ENCODE data around the gene PAK1IP1. TPM values are rescaled to one million over a fixed set of nuclear protein-coding genes. Genes with fewer than 3 reads are reported as not detected.
"Not testable (repeated sequence)": the region's sequence is repeated elsewhere in the genome, so short reads cannot be mapped to it uniquely, and the experiment has no call there.

PAK1IP1 gene
- polyA plus RNA-seq, 2 donors, result 9.2 to 20.9 TPM

DNA sequence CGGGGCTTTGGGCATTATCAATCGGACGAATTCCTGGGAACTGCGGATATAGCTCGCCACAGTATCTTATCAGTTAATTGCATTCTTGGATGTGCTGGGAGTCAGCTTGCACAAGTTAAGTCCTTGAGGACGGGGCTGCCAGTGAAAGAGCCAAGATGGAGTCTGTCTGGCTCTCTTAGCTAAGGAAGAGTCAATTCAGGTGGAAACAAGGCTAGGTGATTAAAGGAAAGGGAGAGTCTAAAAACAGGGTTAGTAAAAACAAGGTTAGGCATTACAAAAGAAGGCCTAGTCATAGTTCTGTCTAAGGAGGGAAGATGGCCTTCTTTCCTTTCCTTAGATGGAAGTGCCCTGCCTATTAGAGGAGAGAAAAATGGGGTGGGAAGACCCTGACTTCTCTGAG, 55.8 kb downstream of the PAK1IP1 start:
- not testable (repeated sequence) for H3K27ac ChIP-seq (ENCODE audit: low read depth in 2 of 2, low read length in 1 of 2); H3K27me3 ChIP-seq (ENCODE audit: control insufficient read depth in 1 of 2, insufficient read depth in 2 of 2, low read length in 2 of 2); H3K4me1 ChIP-seq (ENCODE audit: control insufficient read depth in 2 of 2, insufficient read depth in 2 of 2, low read length in 1 of 2); H3K4me3 ChIP-seq (ENCODE audit: low read depth in 1 of 2, low read length in 2 of 2); H3K9me3 ChIP-seq (ENCODE audit: control insufficient read depth in 2 of 2, insufficient read depth in 1 of 2, low read depth in 1 of 2, low read length in 1 of 2)
- 79 to 88% methylated on average over 6 of the region's 6 CpGs for WGBS, 2 donors
- peaks cover 0 to 28% of the 10 kb centered on the region in 2 donors for H3K36me3 ChIP-seq (ENCODE audit: control insufficient read depth in 2 of 2, insufficient read depth in 2 of 2, low read length in 1 of 2)

DNA sequence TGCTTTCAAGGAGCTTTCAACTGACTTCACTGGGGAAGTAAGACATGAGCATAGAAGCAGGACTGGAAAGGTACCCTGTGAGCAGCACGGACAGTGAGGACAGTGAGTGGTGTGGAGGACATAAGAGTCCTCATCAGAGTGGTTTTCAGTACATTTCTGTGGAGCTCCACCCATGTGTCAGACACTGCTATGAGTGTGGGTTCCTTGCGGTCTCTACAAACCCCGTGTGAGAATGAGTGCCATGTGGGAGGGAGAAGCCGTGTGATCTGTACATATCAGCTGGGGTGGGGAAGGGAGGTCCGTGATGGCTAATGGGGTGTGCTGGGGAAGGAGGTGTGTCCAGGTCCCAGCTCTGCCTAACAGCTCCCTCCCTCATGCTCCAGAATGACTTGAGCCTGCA, 57.0 kb downstream of the PAK1IP1 start:
- not testable (repeated sequence) for H3K9me3 ChIP-seq (ENCODE audit: control insufficient read depth in 2 of 2, insufficient read depth in 1 of 2, low read depth in 1 of 2, low read length in 1 of 2); H3K27me3 ChIP-seq (ENCODE audit: control insufficient read depth in 1 of 2, insufficient read depth in 2 of 2, low read length in 2 of 2); H3K4me1 ChIP-seq (ENCODE audit: control insufficient read depth in 2 of 2, insufficient read depth in 2 of 2, low read length in 1 of 2); H3K4me3 ChIP-seq (ENCODE audit: low read depth in 1 of 2, low read length in 2 of 2); H3K27ac ChIP-seq (ENCODE audit: low read depth in 2 of 2, low read length in 1 of 2)
- 75 to 86% methylated on average over 3 to 5 of the region's 5 CpGs for WGBS, 2 donors
- peaks cover 0 to 28% of the 10 kb centered on the region in 2 donors for H3K36me3 ChIP-seq (ENCODE audit: control insufficient read depth in 2 of 2, insufficient read depth in 2 of 2, low read length in 1 of 2)

DNA sequence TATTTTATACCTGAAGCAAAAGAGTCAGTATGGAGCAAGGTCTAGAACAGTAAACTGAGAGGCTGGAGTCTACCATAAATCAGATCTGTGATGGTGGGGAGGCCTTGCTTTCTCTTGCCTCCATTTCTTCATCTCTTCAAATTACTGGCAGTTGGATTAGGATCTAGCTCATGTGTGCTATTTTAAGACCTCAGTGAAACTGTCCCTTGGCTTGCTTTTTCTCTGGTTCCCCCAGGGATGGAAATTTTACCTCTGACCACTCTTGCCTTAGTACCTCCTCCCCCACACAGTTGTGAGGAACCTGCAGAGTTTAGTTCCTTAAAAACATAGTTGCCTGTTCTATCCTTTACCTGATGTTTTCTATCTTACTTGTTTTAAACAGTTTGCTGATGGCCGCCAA, 61.3 kb downstream of the PAK1IP1 start:
- H3K4me1 ChIP-seq (ENCODE audit: control insufficient read depth in 2 of 2, insufficient read depth in 2 of 2, low read length in 1 of 2), result peaks cover 0 to 2% of the 10 kb centered on the region in 2 donors
- H3K27me3 ChIP-seq (ENCODE audit: control insufficient read depth in 1 of 2, insufficient read depth in 2 of 2, low read length in 2 of 2), result no peaks in the 10 kb centered on the region
- H3K27ac ChIP-seq (ENCODE audit: low read depth in 2 of 2, low read length in 1 of 2), result no peak overlapping the region
- WGBS, 2 donors, result 74 to 85% methylated on average over 1 of the region's 1 CpG
- peaks cover 0 to 20% of the 10 kb centered on the region in 2 donors for H3K36me3 ChIP-seq (ENCODE audit: control insufficient read depth in 2 of 2, insufficient read depth in 2 of 2, low read length in 1 of 2)
- no peaks in the 10 kb centered on the region for H3K9me3 ChIP-seq (ENCODE audit: control insufficient read depth in 2 of 2, insufficient read depth in 1 of 2, low read depth in 1 of 2, low read length in 1 of 2)
- H3K4me3 ChIP-seq (ENCODE audit: low read depth in 1 of 2, low read length in 2 of 2), result no peak overlapping the region

Other genes with a start within 250 kb of the PAK1IP1 start
- gene GCNT2, start 173.6 kb upstream of the PAK1IP1 start, polyA plus RNA-seq, result 1 to 10 TPM; 3.0 to 3.1 TPM
- under 1 TPM in 1 of 2 donors, not detected in 1; 0.69 TPM for gene C6orf52, start 356 bp upstream of the PAK1IP1 start, polyA plus RNA-seq
- gene TMEM14C, start 28.1 kb downstream of the PAK1IP1 start, polyA plus RNA-seq, result 10 to 100 TPM; 82.7 to 84.9 TPM
- gene TMEM14B, start 52.8 kb downstream of the PAK1IP1 start, polyA plus RNA-seq, result 10 to 100 TPM; 47.6 to 50.8 TPM
- under 1 TPM; 0.02 to 0.04 TPM for gene MAK, start 143.6 kb downstream of the PAK1IP1 start, polyA plus RNA-seq
- not detected for gene GCM2, start 187.1 kb downstream of the PAK1IP1 start, polyA plus RNA-seq
- under 1 TPM; 0.13 to 0.63 TPM for gene SYCP2L, start 192.1 kb downstream of the PAK1IP1 start, polyA plus RNA-seq